KMS-11 (cell line): ENCODE measurements around the gene UBTD2.
A peak's percentile ranks its signal among the peaks of the same experiment; 100 is the strongest.

ENCODE experiments used
- H2AFZ ChIP-seq: fragments of 200-600 bp; sonication (generic); 2 replicates; pipeline ENCODE4 v1.6.1; 2016; ENCODE audit warnings: antibody characterized with exemption, mixed run types, low read depth
- H3K27ac ChIP-seq: fragments of 200-600 bp; sonication (generic); 2 replicates; pipeline ENCODE4 v1.6.1; 2016; ENCODE audit warnings: mild to moderate bottlenecking, mixed run types
- H3K27me3 ChIP-seq: fragments of 200-600 bp; sonication (generic); 2 replicates; pipeline ENCODE4 v1.6.1; 2017; ENCODE audit warnings: mild to moderate bottlenecking, low read depth, mixed run types, moderate library complexity; ENCODE audit not compliant: insufficient read depth
- H3K36me3 ChIP-seq: fragments of 200-600 bp; sonication (generic); 2 replicates; pipeline ENCODE4 v1.6.1; 2017; ENCODE audit warnings: mild to moderate bottlenecking, mixed run types; ENCODE audit not compliant: insufficient read depth
- H3K4me1 ChIP-seq: fragments of 200-600 bp; sonication (generic); 2 replicates; pipeline ENCODE4 v1.6.1; 2016; ENCODE audit warnings: mild to moderate bottlenecking, low read depth, mixed run types; ENCODE audit not compliant: poor library complexity, severe bottlenecking
- H3K4me2 ChIP-seq: fragments of 200-600 bp; sonication (generic); 2 replicates; pipeline ENCODE4 v1.7.0; 2016; ENCODE audit warnings: mild to moderate bottlenecking, mixed run types
- H3K4me3 ChIP-seq: fragments of 200-600 bp; sonication (generic); IDR thresholded peaks from 2 replicates; pipeline ENCODE4 v1.6.1; 2017; ENCODE audit warnings: low read depth, low read length, mixed read lengths; ENCODE audit not compliant: insufficient read depth
- H3K79me2 ChIP-seq: fragments of 200-600 bp; sonication (generic); 2 replicates; pipeline ENCODE4 v1.6.1; 2016; ENCODE audit warnings: low read depth, mixed run types; ENCODE audit not compliant: insufficient read depth
- H3K9ac ChIP-seq: fragments of 200-600 bp; sonication (generic); 2 replicates; pipeline ENCODE4 v1.6.1; 2016; ENCODE audit warnings: mild to moderate bottlenecking, mixed run types
- H4K20me1 ChIP-seq: fragments of 200-600 bp; sonication (generic); 2 replicates; pipeline ENCODE4 v1.6.1; 2016; ENCODE audit warnings: mild to moderate bottlenecking, mixed run types; ENCODE audit not compliant: insufficient read depth
- TF ChIP-seq, protein P1 (sequence below): fragments of 200-600 bp; sonication (generic); conservative IDR thresholded peaks from 2 replicates; pipeline ENCODE4 v1.6.1; 2017; ENCODE audit warnings: low read depth, mild to moderate bottlenecking, antibody characterized with exemption, low read length, moderate library complexity, mixed read lengths

UBTD2 gene

DNA sequence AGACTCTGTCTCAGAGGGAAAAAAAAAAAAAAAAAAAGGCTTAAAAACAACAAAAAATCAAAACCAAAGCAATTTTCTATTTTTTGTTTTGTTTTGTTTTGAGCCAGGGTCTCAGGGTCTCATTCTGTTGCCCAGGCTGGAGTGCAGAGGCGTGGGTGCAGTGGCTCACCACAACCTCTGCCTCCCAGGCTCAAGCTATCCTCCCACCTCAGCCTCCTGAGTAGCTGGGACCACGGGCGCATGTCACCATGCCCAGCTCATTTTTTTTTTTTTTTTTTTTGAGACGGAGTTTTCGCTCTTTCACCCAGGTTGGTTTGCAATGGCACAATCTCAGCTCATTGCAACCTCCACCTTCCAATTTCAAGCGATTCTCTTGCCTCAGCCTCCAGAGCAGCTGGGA is 101.3 kb downstream of the UBTD2 start:
- Histone ChIP-seq H3K4me1 (peaks cover 52% of the 10 kb centered on the region), H3K79me2 (peaks cover 12% of the 10 kb centered on the region; the same call in 1 of the 2 replicates), H3K27me3 (no peaks in the 10 kb centered on the region), H3K4me3 (no peak overlapping the region), H4K20me1 (no peaks in the 10 kb centered on the region), H2AFZ (no peak overlapping the region), H3K36me3 (no peaks in the 10 kb centered on the region), H3K9ac (no peak overlapping the region), H3K27ac (no peak overlapping the region), H3K4me2 (no peak overlapping the region)
- TF ChIP-seq, protein P1, sequence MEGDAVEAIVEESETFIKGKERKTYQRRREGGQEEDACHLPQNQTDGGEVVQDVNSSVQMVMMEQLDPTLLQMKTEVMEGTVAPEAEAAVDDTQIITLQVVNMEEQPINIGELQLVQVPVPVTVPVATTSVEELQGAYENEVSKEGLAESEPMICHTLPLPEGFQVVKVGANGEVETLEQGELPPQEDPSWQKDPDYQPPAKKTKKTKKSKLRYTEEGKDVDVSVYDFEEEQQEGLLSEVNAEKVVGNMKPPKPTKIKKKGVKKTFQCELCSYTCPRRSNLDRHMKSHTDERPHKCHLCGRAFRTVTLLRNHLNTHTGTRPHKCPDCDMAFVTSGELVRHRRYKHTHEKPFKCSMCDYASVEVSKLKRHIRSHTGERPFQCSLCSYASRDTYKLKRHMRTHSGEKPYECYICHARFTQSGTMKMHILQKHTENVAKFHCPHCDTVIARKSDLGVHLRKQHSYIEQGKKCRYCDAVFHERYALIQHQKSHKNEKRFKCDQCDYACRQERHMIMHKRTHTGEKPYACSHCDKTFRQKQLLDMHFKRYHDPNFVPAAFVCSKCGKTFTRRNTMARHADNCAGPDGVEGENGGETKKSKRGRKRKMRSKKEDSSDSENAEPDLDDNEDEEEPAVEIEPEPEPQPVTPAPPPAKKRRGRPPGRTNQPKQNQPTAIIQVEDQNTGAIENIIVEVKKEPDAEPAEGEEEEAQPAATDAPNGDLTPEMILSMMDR = no peak

DNA sequence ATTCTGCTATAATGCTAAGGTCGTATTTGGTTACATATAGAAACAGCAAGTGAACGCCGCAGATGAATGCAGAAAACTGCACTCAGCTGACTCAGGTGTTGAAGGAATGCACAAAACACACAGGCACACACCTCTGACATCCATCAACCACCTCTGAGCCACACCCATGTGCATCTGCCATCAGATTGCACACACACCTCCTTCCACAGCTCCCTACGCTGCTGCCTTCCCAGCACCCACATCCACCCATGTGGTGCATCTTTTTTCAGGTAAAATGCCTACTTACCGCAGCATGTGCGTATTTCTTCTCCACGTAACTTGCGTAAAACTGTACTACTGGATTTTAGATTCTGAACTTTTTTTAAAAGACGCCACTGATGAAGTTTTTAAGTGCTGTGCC is 102.6 kb downstream of the UBTD2 start:
- Histone ChIP-seq H3K36me3 (no peaks in the 10 kb centered on the region), H2AFZ (no peak overlapping the region), H3K9ac (no peak overlapping the region), H3K4me2 (no peak overlapping the region), H3K27ac (no peak overlapping the region), H3K4me1 (peaks cover 55% of the 10 kb centered on the region), H3K4me3 (no peak overlapping the region), H3K79me2 (peaks cover 12% of the 10 kb centered on the region; the same call in 1 of the 2 replicates), H4K20me1 (no peaks in the 10 kb centered on the region), H3K27me3 (no peaks in the 10 kb centered on the region)
- TF ChIP-seq, protein P1 = no peak

DNA sequence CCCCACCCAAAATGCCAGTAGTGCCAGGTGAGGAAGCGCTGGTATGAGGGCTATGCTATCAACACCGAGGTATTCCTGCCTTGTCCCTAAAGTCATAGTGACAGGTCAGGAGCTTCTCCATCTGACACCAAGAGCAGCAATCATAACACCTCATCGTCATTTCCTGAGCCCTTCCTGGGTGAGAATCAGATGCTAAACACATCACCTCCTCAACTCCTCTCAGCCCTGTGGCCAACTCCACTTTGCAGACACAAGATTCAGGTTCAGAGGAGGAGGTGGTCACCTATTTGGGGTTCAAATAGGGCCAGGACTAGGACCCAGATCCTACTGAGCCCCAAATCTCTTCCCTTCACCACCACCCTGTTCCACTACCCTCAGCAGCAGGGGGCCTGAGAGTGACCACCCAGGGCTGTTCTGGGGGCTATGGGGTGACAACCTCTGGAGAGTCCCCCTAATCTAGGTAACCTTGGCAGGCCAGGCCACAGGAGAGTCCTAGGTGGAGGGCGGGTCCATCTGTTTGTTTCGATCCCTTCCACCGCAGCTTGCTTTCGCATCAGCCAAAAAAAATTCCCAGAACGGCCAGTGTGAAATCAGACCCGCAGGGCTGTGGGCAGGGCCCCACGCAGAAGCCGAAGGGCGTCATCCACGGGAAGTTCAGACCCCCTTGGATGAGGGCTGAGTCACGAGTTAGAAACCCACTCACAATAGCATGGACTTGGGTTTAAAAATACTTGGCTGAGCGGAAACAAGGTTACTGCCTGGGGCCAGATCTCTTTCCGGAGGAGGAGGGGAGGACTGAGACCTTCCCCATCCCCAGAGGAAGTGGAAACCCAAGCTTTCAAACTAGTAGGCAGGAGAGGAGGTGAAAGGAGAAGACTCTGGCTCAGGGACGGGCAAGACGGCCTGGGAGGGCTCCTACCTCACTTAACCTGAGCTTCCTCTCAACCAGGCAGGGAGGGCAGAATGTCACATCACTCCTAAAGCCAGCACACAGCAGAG is 104.3 kb downstream of the UBTD2 start:
- Histone ChIP-seq H3K4me3 (no peak overlapping the region), H3K4me2 (peak overlapping the region; percentile 83), H3K36me3 (no peaks in the 10 kb centered on the region), H2AFZ (peak overlapping the region; percentile 44; the same call in 1 of the 2 replicates), H3K27me3 (no peaks in the 10 kb centered on the region), H3K9ac (peak overlapping the region; percentile 50; the same call in 1 of the 2 replicates), H3K79me2 (0 out of 2 replicates have a peak, but pooled peaks cover 4% of the 10 kb centered on the region), H3K27ac (peak overlapping the region; percentile 82), H3K4me1 (peaks cover 57% of the 10 kb centered on the region), H4K20me1 (no peaks in the 10 kb centered on the region)
- TF ChIP-seq, protein P1 = no peak

DNA sequence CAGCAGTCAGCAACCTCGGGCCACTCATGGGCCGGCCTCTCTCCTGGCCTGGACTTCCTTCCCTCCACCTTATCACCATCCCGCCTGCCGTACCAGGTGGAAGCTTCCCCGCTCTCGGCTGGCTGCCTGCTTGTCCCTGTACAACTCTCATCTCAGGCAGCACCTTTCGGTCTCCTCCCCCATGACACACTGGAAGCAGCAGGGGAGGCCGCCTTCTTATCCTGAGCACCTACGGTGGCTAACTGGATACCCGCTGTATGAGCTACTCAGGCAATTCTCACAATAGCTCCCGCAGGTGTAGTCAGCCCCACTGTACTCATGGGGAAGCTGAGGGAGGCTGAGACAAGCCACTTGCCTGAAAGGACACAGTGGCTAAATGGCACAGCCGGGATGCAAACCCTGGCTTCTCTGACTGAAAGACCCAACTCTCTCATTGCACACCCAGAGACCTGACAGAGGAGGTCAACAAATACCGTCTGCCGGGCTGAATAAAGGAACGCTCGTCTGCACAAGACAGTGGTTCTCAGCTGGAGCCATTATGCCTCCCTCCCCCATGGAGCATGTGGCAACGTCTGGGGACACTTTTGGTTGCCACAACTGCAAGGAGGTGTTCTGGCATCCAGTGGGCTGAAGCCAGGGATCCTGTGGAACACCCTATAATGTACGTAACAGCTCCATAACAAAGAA is 105.1 kb downstream of the UBTD2 start:
- no peak overlapping the region for H2AFZ ChIP-seq
- H3K27me3 ChIP-seq = no peaks in the 10 kb centered on the region
- TF ChIP-seq, protein P1 = no peak
- H3K4me3 ChIP-seq = no peak overlapping the region
- peak overlapping the region; percentile 83 for H3K4me2 ChIP-seq
- peak overlapping the region; percentile 82; the same call in 1 of the 2 replicates for H3K27ac ChIP-seq
- H3K36me3 ChIP-seq = no peaks in the 10 kb centered on the region
- no peaks in the 10 kb centered on the region for H4K20me1 ChIP-seq
- H3K4me1 ChIP-seq = peaks cover 57% of the 10 kb centered on the region
- H3K9ac ChIP-seq = no peak overlapping the region; the same call in 1 of the 2 replicates
- H3K79me2 ChIP-seq = 0 out of 2 replicates have a peak, but pooled peaks cover 4% of the 10 kb centered on the region
